WTC11 (cell line): Measurements from ENCODE around the gene SBSN. TPM values are rescaled to one million over a fixed set of nuclear protein-coding genes. Genes with fewer than 3 reads are reported as not detected.

Experiments used
- ATAC-seq: fragments of 200-7000 bp; cut with Tn5 transposase; 2 replicates; pipeline ENCODE4 v1.10.0; 2021; ENCODE audit warnings: mild to moderate bottlenecking, moderate library complexity
- CTCF ChIA-PET: fragments of 300-600 bp; sonication (Branson Sonifier 250); formaldehyde crosslinking; loops from one replicate; lab custom pipeline; 2021; ENCODE audit warnings: antibody characterized with exemption; lab: Charles Lee
- POLR2A ChIA-PET: fragments of 350-600 bp; sonication (Branson Sonifier 250); formaldehyde crosslinking; loops from one replicate; lab custom pipeline; 2021; ENCODE audit warnings: antibody characterized with exemption; lab: Charles Lee
- DNase-seq: peaks from one replicate; pipeline ENCODE4 v3.0.0; 2021; ENCODE audit warnings: low spot score
- H3K27ac Mint-ChIP-seq: 2 replicates; pipeline ENCODE4 v1.8.0; 2021; ENCODE audit warnings: mixed read lengths
- H3K27me3 Mint-ChIP-seq: 2 replicates; pipeline ENCODE4 v1.8.0; 2021; ENCODE audit warnings: low read depth, mild to moderate bottlenecking, moderate library complexity, mixed read lengths
- H3K36me3 Mint-ChIP-seq: 2 replicates; pipeline ENCODE4 v1.8.0; 2021; ENCODE audit warnings: mixed read lengths
- H3K4me1 Mint-ChIP-seq: 2 replicates; pipeline ENCODE4 v1.8.0; 2022; ENCODE audit warnings: mixed read lengths
- H3K4me3 Mint-ChIP-seq: 2 replicates; pipeline ENCODE4 v1.8.0; 2021; ENCODE audit warnings: mild to moderate bottlenecking, moderate library complexity, mixed read lengths
- H3K9me3 Mint-ChIP-seq: 2 replicates; pipeline ENCODE4 v1.8.0; 2021; ENCODE audit warnings: mixed read lengths
- ATF1 ChIP-seq: sonication (generic); formaldehyde crosslinking; IDR thresholded peaks from 2 replicates; pipeline ENCODE4 v1.8.1; 2023; ENCODE audit warnings: mild to moderate bottlenecking, moderate library complexity, missing genetic modification reagents
- CREB1 ChIP-seq: sonication (generic); formaldehyde crosslinking; IDR thresholded peaks from 2 replicates; pipeline ENCODE4 v1.8.0; 2023; ENCODE audit warnings: mild to moderate bottlenecking, missing genetic modification reagents
- GRHL2 ChIP-seq: fragments of 250-450 bp; sonication (Bioruptor Pico); IDR thresholded peaks from 2 replicates; pipeline ENCODE4 v1.8.0; 2022; ENCODE audit warnings: mild to moderate bottlenecking, moderate library complexity; ENCODE audit not compliant: insufficient replicate concordance, severe bottlenecking
- HMGXB4 ChIP-seq: sonication (generic); formaldehyde crosslinking; IDR thresholded peaks from 2 replicates; pipeline ENCODE4 v1.8.1; 2023; ENCODE audit warnings: mild to moderate bottlenecking, moderate library complexity, missing genetic modification reagents
- IRF1 ChIP-seq: sonication (generic); formaldehyde crosslinking; IDR thresholded peaks from 2 replicates; pipeline ENCODE4 v1.8.0; 2023; ENCODE audit warnings: missing genetic modification reagents
- IRF2 ChIP-seq: sonication (generic); formaldehyde crosslinking; IDR thresholded peaks from 2 replicates; pipeline ENCODE4 v1.8.0; 2022; ENCODE audit warnings: low read depth, missing genetic modification reagents, borderline replicate concordance
- JAZF1 ChIP-seq: fragments of 250-450 bp; sonication (Bioruptor Pico); IDR thresholded peaks from 2 replicates; pipeline ENCODE4 v1.9.0; 2021; ENCODE audit warnings: moderate library complexity, mild to moderate bottlenecking, inconsistent platforms
- NR3C1 ChIP-seq: sonication (generic); formaldehyde crosslinking; conservative IDR thresholded peaks from 2 replicates; pipeline ENCODE4 v1.8.1; 2023; ENCODE audit warnings: low read depth, mild to moderate bottlenecking, missing genetic modification reagents
- OVOL2 ChIP-seq: fragments of 250-450 bp; sonication (Bioruptor Pico); IDR thresholded peaks from 2 replicates; pipeline ENCODE4 v1.9.0; 2021; ENCODE audit warnings: mild to moderate bottlenecking, borderline replicate concordance
- SP1 ChIP-seq: sonication (generic); formaldehyde crosslinking; conservative IDR thresholded peaks from 2 replicates; pipeline ENCODE4 v1.8.1; 2022; ENCODE audit warnings: missing genetic modification reagents
- STAT6 ChIP-seq: sonication (generic); formaldehyde crosslinking; conservative IDR thresholded peaks from 2 replicates; pipeline ENCODE4 v1.8.1; 2023; ENCODE audit warnings: mild to moderate bottlenecking, low read depth, missing genetic modification reagents, moderate library complexity
- TP53 ChIP-seq: sonication (generic); formaldehyde crosslinking; IDR thresholded peaks from 2 replicates; pipeline ENCODE4 v1.8.1; 2023; ENCODE audit warnings: mild to moderate bottlenecking, missing genetic modification reagents
- ZBTB21 ChIP-seq: sonication (generic); formaldehyde crosslinking; IDR thresholded peaks from 2 replicates; pipeline ENCODE4 v1.8.1; 2023; ENCODE audit warnings: mild to moderate bottlenecking, missing genetic modification reagents, borderline replicate concordance
- ZNF416 ChIP-seq: fragments of 250-450 bp; sonication (Bioruptor Pico); IDR thresholded peaks from 2 replicates; pipeline ENCODE4 v1.9.0; 2021; ENCODE audit warnings: mild to moderate bottlenecking, inconsistent platforms
- total RNA-seq: library from RNA; stranded (reverse); gene quantifications from 3 replicates; pipeline ENCODE4 v1.2.3, GENCODE V29; 2021
- TF ChIP-seq, protein P1 (sequence below): sonication (generic); formaldehyde crosslinking; IDR thresholded peaks from 2 replicates; pipeline ENCODE4 v1.8.1; 2023; ENCODE audit warnings: mild to moderate bottlenecking, missing genetic modification reagents
- TF ChIP-seq, protein P2 (sequence below): sonication (generic); formaldehyde crosslinking; IDR thresholded peaks from 2 replicates; pipeline ENCODE4 v1.8.0; 2023; ENCODE audit warnings: missing genetic modification reagents, mild to moderate bottlenecking, borderline replicate concordance
- TF ChIP-seq, protein P3 (sequence below): sonication (generic); formaldehyde crosslinking; IDR thresholded peaks from 2 replicates; pipeline ENCODE4 v1.8.0; 2022; ENCODE audit warnings: mild to moderate bottlenecking, missing genetic modification reagents
- TF ChIP-seq, protein P4 (sequence below): fragments of 250-450 bp; sonication (Bioruptor Pico); IDR thresholded peaks from 2 replicates; pipeline ENCODE4 v1.9.0; 2021; ENCODE audit warnings: mild to moderate bottlenecking
- TF ChIP-seq, protein P5 (sequence below): sonication (generic); formaldehyde crosslinking; IDR thresholded peaks from 2 replicates; pipeline ENCODE4 v1.8.1; 2022; ENCODE audit warnings: missing genetic modification reagents, borderline replicate concordance

The SBSN gene
- total RNA-seq, 1 experiment from 2014 or later = 0.15 TPM

DNA sequence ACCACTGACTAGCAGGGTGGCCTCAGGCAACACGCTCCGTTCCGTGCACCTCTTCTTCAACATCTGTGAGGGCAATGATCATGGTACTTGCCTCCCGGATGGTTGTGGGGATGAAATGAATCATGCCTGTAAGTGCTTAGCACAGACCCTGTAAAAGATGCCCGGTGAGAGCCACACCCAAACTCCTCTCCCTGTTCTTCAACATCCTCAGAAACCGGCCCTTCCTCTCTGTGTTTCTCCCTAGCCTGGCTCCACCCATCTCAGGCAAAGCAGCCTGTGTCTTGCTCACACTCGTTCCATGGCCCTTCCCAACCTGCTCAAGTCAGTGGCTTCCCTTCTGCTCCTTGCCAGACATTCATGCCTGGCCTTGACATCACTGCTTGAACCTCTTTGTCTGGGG lies 8.8 kb downstream of the SBSN start (continued):
- TF ChIP-seq, protein P1, sequence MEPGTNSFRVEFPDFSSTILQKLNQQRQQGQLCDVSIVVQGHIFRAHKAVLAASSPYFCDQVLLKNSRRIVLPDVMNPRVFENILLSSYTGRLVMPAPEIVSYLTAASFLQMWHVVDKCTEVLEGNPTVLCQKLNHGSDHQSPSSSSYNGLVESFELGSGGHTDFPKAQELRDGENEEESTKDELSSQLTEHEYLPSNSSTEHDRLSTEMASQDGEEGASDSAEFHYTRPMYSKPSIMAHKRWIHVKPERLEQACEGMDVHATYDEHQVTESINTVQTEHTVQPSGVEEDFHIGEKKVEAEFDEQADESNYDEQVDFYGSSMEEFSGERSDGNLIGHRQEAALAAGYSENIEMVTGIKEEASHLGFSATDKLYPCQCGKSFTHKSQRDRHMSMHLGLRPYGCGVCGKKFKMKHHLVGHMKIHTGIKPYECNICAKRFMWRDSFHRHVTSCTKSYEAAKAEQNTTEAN = no peak
- TF ChIP-seq ZBTB21 (CRISPR knock-in tag) (no peak), CREB1 (CRISPR knock-in tag) (no peak), TP53 (CRISPR knock-in tag) (no peak), IRF1 (CRISPR knock-in tag) (no peak), ATF1 (CRISPR knock-in tag) (no peak)

GRCh38 chr19:35518313-35518712 lies 9.8 kb downstream of the SBSN start:
- no peak for ATAC-seq
- ChIA-PET CTCF (no interaction called here), POLR2A (no interaction called here)
- no peaks in the 10 kb centered on the region for H3K36me3 Mint-ChIP-seq
- DNase-seq = no peak
- no peaks in the 10 kb centered on the region for H3K9me3 Mint-ChIP-seq
- TF ChIP-seq, protein P2, sequence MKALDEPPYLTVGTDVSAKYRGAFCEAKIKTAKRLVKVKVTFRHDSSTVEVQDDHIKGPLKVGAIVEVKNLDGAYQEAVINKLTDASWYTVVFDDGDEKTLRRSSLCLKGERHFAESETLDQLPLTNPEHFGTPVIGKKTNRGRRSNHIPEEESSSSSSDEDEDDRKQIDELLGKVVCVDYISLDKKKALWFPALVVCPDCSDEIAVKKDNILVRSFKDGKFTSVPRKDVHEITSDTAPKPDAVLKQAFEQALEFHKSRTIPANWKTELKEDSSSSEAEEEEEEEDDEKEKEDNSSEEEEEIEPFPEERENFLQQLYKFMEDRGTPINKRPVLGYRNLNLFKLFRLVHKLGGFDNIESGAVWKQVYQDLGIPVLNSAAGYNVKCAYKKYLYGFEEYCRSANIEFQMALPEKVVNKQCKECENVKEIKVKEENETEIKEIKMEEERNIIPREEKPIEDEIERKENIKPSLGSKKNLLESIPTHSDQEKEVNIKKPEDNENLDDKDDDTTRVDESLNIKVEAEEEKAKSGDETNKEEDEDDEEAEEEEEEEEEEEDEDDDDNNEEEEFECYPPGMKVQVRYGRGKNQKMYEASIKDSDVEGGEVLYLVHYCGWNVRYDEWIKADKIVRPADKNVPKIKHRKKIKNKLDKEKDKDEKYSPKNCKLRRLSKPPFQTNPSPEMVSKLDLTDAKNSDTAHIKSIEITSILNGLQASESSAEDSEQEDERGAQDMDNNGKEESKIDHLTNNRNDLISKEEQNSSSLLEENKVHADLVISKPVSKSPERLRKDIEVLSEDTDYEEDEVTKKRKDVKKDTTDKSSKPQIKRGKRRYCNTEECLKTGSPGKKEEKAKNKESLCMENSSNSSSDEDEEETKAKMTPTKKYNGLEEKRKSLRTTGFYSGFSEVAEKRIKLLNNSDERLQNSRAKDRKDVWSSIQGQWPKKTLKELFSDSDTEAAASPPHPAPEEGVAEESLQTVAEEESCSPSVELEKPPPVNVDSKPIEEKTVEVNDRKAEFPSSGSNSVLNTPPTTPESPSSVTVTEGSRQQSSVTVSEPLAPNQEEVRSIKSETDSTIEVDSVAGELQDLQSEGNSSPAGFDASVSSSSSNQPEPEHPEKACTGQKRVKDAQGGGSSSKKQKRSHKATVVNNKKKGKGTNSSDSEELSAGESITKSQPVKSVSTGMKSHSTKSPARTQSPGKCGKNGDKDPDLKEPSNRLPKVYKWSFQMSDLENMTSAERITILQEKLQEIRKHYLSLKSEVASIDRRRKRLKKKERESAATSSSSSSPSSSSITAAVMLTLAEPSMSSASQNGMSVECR (CRISPR knock-in tag) = no peak
- TF ChIP-seq JAZF1 (CRISPR knock-in tag) = no peak
- TF ChIP-seq HMGXB4 (CRISPR knock-in tag) = no peak
- TF ChIP-seq GRHL2 (CRISPR knock-in tag) = no peak
- TF ChIP-seq OVOL2 = no peak
- no peak for TF ChIP-seq TP53 (CRISPR knock-in tag)
- TF ChIP-seq NR3C1 = no peak
- TF ChIP-seq, all 79 proteins: peak for 0
- H3K4me3 Mint-ChIP-seq = no peak overlapping the region
- no peaks in the 10 kb centered on the region; the same call in none of the 2 replicates for H3K27me3 Mint-ChIP-seq
- H3K4me1 Mint-ChIP-seq = peaks cover 31% of the 10 kb centered on the region
- H3K27ac Mint-ChIP-seq = no peak overlapping the region

DNA sequence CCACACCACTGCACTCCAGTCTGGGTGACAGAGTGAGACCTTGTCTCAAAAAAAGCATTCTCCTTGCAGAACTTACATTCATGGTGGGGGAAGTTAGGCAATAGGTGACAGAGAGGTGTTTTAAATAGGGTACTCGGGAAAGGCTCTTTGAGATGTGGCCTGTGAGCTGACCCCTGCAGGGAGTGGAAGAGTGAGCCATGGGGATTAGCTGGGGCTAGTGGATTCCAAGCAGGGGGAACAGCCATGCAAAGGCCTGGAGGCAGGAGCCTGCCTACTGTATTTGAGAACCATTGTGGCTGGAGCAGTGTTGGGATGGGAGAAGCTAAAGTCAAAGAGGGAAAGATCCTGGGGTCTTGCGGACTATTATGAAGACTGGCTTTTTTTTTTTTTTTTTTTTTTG lies 10.8 kb downstream of the SBSN start:
- Mint-ChIP-seq H3K36me3 (no peaks in the 10 kb centered on the region), H3K27me3 (peaks cover 7% of the 10 kb centered on the region)
- no peak for TF ChIP-seq OVOL2
- no peak for TF ChIP-seq ZNF416 (CRISPR knock-in tag)
- no peak for TF ChIP-seq STAT6
- TF ChIP-seq, protein P3, sequence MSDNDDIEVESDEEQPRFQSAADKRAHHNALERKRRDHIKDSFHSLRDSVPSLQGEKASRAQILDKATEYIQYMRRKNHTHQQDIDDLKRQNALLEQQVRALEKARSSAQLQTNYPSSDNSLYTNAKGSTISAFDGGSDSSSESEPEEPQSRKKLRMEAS (CRISPR knock-in tag) = no peak
- TF ChIP-seq, protein P4, sequence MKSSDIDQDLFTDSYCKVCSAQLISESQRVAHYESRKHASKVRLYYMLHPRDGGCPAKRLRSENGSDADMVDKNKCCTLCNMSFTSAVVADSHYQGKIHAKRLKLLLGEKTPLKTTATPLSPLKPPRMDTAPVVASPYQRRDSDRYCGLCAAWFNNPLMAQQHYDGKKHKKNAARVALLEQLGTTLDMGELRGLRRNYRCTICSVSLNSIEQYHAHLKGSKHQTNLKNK = no peak
- TF ChIP-seq, protein P5, sequence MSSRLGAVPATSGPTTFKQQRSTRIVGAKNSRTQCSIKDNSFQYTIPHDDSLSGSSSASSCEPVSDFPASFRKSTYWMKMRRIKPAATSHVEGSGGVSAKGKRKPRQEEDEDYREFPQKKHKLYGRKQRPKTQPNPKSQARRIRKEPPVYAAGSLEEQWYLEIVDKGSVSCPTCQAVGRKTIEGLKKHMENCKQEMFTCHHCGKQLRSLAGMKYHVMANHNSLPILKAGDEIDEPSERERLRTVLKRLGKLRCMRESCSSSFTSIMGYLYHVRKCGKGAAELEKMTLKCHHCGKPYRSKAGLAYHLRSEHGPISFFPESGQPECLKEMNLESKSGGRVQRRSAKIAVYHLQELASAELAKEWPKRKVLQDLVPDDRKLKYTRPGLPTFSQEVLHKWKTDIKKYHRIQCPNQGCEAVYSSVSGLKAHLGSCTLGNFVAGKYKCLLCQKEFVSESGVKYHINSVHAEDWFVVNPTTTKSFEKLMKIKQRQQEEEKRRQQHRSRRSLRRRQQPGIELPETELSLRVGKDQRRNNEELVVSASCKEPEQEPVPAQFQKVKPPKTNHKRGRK = no peak
- TF ChIP-seq IRF2 (CRISPR knock-in tag) = no peak
- TF ChIP-seq SP1 (CRISPR knock-in tag) = no peak

More for the DNA sequence above, 10.8 kb downstream of the SBSN start:
- Mint-ChIP-seq H3K27ac (no peak overlapping the region), H3K9me3 (no peaks in the 10 kb centered on the region), H3K4me1 (peaks cover 23% of the 10 kb centered on the region), H3K4me3 (no peak overlapping the region)
- no peak for ATAC-seq
- DNase-seq = no peak
- CTCF ChIA-PET = interaction anchor here (0.8 kb wide), 1 partner anchor 31 kb away, joined by 5 read pairs; no protein-coding TSS in a partner anchor
- POLR2A ChIA-PET = no interaction called here
